Karpas-422 (cell line): ENCODE results near the gene KANK4. TPM values are rescaled to one million over a fixed set of nuclear protein-coding genes. Genes with fewer than 3 reads are reported as not detected.

Source experiments
- DNase-seq: peaks from one replicate; pipeline ENCODE4 v3.0.0-alpha.2; 2015
- H2AFZ ChIP-seq: fragments of 200-600 bp; sonication (generic); 2 replicates; pipeline ENCODE4 v1.6.1; 2014; ENCODE audit warnings: antibody characterized with exemption, low read length, mixed read lengths
- H3K27ac ChIP-seq: fragments of 200-600 bp; sonication (generic); 2 replicates; pipeline ENCODE4 v1.5.1; 2014; ENCODE audit warnings: mild to moderate bottlenecking, low read length, moderate library complexity
- H3K27me3 ChIP-seq: fragments of 200-600 bp; sonication (generic); 2 replicates; pipeline ENCODE4 v1.6.1; 2014; ENCODE audit warnings: low read length, mixed read lengths
- H3K36me3 ChIP-seq: fragments of 200-600 bp; sonication (generic); 2 replicates; pipeline ENCODE4 v1.6.1; 2014; ENCODE audit warnings: low read length, mixed read lengths; ENCODE audit not compliant: insufficient read depth
- H3K4me1 ChIP-seq: fragments of 200-600 bp; sonication (generic); 2 replicates; pipeline ENCODE4 v1.6.1; 2014; ENCODE audit warnings: mild to moderate bottlenecking, low read length, mixed read lengths
- H3K4me2 ChIP-seq: fragments of 200-600 bp; sonication (generic); 2 replicates; pipeline ENCODE4 v1.6.1; 2014; ENCODE audit warnings: low read length, low read depth, mild to moderate bottlenecking; ENCODE audit not compliant: poor library complexity, severe bottlenecking
- H3K4me3 ChIP-seq: fragments of 200-600 bp; sonication (generic); 2 replicates; pipeline ENCODE4 v1.5.1; 2014; ENCODE audit warnings: mild to moderate bottlenecking, antibody characterized with exemption, low read length, mixed read lengths
- H3K79me2 ChIP-seq: fragments of 200-600 bp; sonication (generic); 2 replicates; pipeline ENCODE4 v1.6.1; 2014; ENCODE audit warnings: mild to moderate bottlenecking, low read length, mixed read lengths
- H3K9ac ChIP-seq: fragments of 200-600 bp; sonication (generic); 2 replicates; pipeline ENCODE4 v1.6.0; 2014; ENCODE audit warnings: low read length
- H3K9me2 ChIP-seq: fragments of 200-600 bp; sonication (generic), shearing (Covaris generic); replicated peaks from 2 replicates; pipeline ENCODE4 v1.6.0; 2014; ENCODE audit warnings: mild to moderate bottlenecking, low read length, moderate library complexity; ENCODE audit not compliant: insufficient read depth
- H3K9me3 ChIP-seq: fragments of 300-700, 200-600 bp; sonication (generic); 2 replicates; pipeline ENCODE4 v1.6.1; 2014; ENCODE audit warnings: low read length, mixed read lengths
- H4K20me1 ChIP-seq: fragments of 200-600 bp; sonication (generic); 2 replicates; pipeline ENCODE4 v1.6.1; 2014; ENCODE audit warnings: mild to moderate bottlenecking, antibody characterized with exemption, low read length, low read depth; ENCODE audit not compliant: insufficient read depth
- total RNA-seq: library from RNA; depleted of rRNA; stranded (reverse); fragments of >200 nt; shearing (Covaris generic); gene quantifications from 2 replicates; pipeline ENCODE4 v1.2.3, GENCODE V29; 2014; ENCODE audit warnings: low replicate concordance

Gene KANK4
- total RNA-seq, 1 experiment from 2014 or later = 0.60 TPM

GRCh38 chr1:62333441-62333840 is 14.2 kb upstream of the KANK4 start:
- DNase-seq = no peak
- Histone ChIP-seq H3K27ac (no peak overlapping the region), H3K36me3 (no peaks in the 10 kb centered on the region), H3K79me2 (no peaks in the 10 kb centered on the region), H4K20me1 (no peaks in the 10 kb centered on the region), H3K4me3 (no peak overlapping the region), H3K9ac (no peak overlapping the region), H3K9me2 (no peaks in the 10 kb centered on the region), H3K4me2 (no peak overlapping the region), H3K4me1 (no peaks in the 10 kb centered on the region), H3K9me3 (no peaks in the 10 kb centered on the region), H3K27me3 (no peaks in the 10 kb centered on the region), H2AFZ (no peak overlapping the region)

GRCh38 chr1:62327360-62328055 is 8.3 kb upstream of the KANK4 start:
- H3K36me3 ChIP-seq = no peaks in the 10 kb centered on the region
- no peak overlapping the region for H2AFZ ChIP-seq

GRCh38 chr1:62325681-62326080 is 6.4 kb upstream of the KANK4 start:
- no peak overlapping the region for H3K27ac ChIP-seq
- H3K4me3 ChIP-seq = no peak overlapping the region
- no peak for DNase-seq
- no peaks in the 10 kb centered on the region for H3K9me2 ChIP-seq
- no peaks in the 10 kb centered on the region for H3K9me3 ChIP-seq
- no peaks in the 10 kb centered on the region for H3K79me2 ChIP-seq
- no peak overlapping the region for H2AFZ ChIP-seq
- no peaks in the 10 kb centered on the region for H3K27me3 ChIP-seq
- H3K4me2 ChIP-seq = no peak overlapping the region
- no peaks in the 10 kb centered on the region for H4K20me1 ChIP-seq
- no peak overlapping the region for H3K9ac ChIP-seq
- no peaks in the 10 kb centered on the region for H3K36me3 ChIP-seq
- no peaks in the 10 kb centered on the region for H3K4me1 ChIP-seq

More at GRCh38 chr1:62327360-62328055, 8.3 kb upstream of the KANK4 start:
- DNase-seq = no peak
- Histone ChIP-seq H3K4me2 (no peak overlapping the region), H3K4me1 (no peaks in the 10 kb centered on the region), H3K27ac (no peak overlapping the region), H4K20me1 (no peaks in the 10 kb centered on the region), H3K9me3 (no peaks in the 10 kb centered on the region), H3K27me3 (no peaks in the 10 kb centered on the region), H3K9me2 (no peaks in the 10 kb centered on the region), H3K9ac (no peak overlapping the region), H3K4me3 (no peak overlapping the region), H3K79me2 (no peaks in the 10 kb centered on the region)

- Histone ChIP-seq H3K27me3 (no peaks in the 10 kb centered on the region), H3K36me3 (no peaks in the 10 kb centered on the region), H3K27ac (no peak overlapping the region), H3K79me2 (no peaks in the 10 kb centered on the region), H3K9ac (no peak overlapping the region), H3K4me3 (no peak overlapping the region), H3K4me2 (no peak overlapping the region), H3K4me1 (no peaks in the 10 kb centered on the region), H2AFZ (no peak overlapping the region), H4K20me1 (no peaks in the 10 kb centered on the region), H3K9me2 (no peaks in the 10 kb centered on the region), H3K9me3 (no peaks in the 10 kb centered on the region)
- DNase-seq = no peak
Observed at GRCh38 chr1:62325081-62325480, 5.8 kb upstream of the KANK4 start.

GRCh38 chr1:62321446-62321845 is 2.2 kb upstream of the KANK4 start:
- Histone ChIP-seq H3K36me3 (no peaks in the 10 kb centered on the region), H3K4me1 (no peaks in the 10 kb centered on the region), H2AFZ (no peak overlapping the region), H3K9me3 (no peaks in the 10 kb centered on the region), H3K9me2 (no peaks in the 10 kb centered on the region), H3K4me3 (no peak overlapping the region), H4K20me1 (no peaks in the 10 kb centered on the region), H3K27ac (no peak overlapping the region), H3K27me3 (no peaks in the 10 kb centered on the region), H3K9ac (no peak overlapping the region), H3K4me2 (no peak overlapping the region), H3K79me2 (no peaks in the 10 kb centered on the region)
- DNase-seq = no peak

- Histone ChIP-seq H3K36me3 (no peaks in the 10 kb centered on the region), H3K9me3 (no peaks in the 10 kb centered on the region), H3K27me3 (no peaks in the 10 kb centered on the region), H3K4me3 (no peak overlapping the region), H3K79me2 (no peaks in the 10 kb centered on the region), H3K4me1 (no peaks in the 10 kb centered on the region), H3K4me2 (no peak overlapping the region), H3K9me2 (no peaks in the 10 kb centered on the region), H3K9ac (no peak overlapping the region), H2AFZ (no peak overlapping the region), H3K27ac (no peak overlapping the region), H4K20me1 (no peaks in the 10 kb centered on the region)
- DNase-seq = no peak
Observed at GRCh38 chr1:62318320-62318755, 896 bp downstream of the KANK4 start.

- no peak overlapping the region for H2AFZ ChIP-seq
- no peaks in the 10 kb centered on the region for H3K9me3 ChIP-seq
- H3K4me3 ChIP-seq = no peak overlapping the region
- H3K4me1 ChIP-seq = no peaks in the 10 kb centered on the region
- H4K20me1 ChIP-seq = no peaks in the 10 kb centered on the region
- DNase-seq = no peak
- H3K36me3 ChIP-seq = no peaks in the 10 kb centered on the region
- H3K9me2 ChIP-seq = no peaks in the 10 kb centered on the region
- H3K27me3 ChIP-seq = no peaks in the 10 kb centered on the region
- H3K79me2 ChIP-seq = no peaks in the 10 kb centered on the region
- H3K27ac ChIP-seq = no peak overlapping the region
- H3K4me2 ChIP-seq = no peak overlapping the region
- no peak overlapping the region for H3K9ac ChIP-seq
Observed at GRCh38 chr1:62317021-62317768, 2.0 kb downstream of the KANK4 start.

- H2AFZ ChIP-seq = no peak overlapping the region
- H3K9me2 ChIP-seq = no peaks in the 10 kb centered on the region
- no peaks in the 10 kb centered on the region for H3K27me3 ChIP-seq
- H3K79me2 ChIP-seq = no peaks in the 10 kb centered on the region
- no peak overlapping the region for H3K4me2 ChIP-seq
- H3K27ac ChIP-seq = no peak overlapping the region
- no peaks in the 10 kb centered on the region for H3K36me3 ChIP-seq
- peaks cover 7% of the 10 kb centered on the region for H3K4me1 ChIP-seq
- no peak for DNase-seq
- no peaks in the 10 kb centered on the region for H3K9me3 ChIP-seq
- H3K4me3 ChIP-seq = no peak overlapping the region
- no peaks in the 10 kb centered on the region for H4K20me1 ChIP-seq
- H3K9ac ChIP-seq = no peak overlapping the region
Observed at GRCh38 chr1:62316135-62316534, 3.1 kb downstream of the KANK4 start.
